Activated B cell treated with CpG ODN at 0.5 μM for 24 hours (primary cell): ENCODE data around the gene PIGS. TPM values are rescaled to one million over a fixed set of nuclear protein-coding genes. Genes with fewer than 3 reads are reported as not detected.

Experiments
- ATAC-seq: fragments of 200-7000 bp; cut with Tn5 transposase; one replicate; pipeline ENCODE4 v1.10.0; 2021; ENCODE audit warnings: low read depth, mild to moderate bottlenecking, moderate library complexity
- CTCF ChIA-PET: fragments of 350-600 bp; sonication (Branson Sonifier 250); formaldehyde crosslinking; loops from one replicate; lab custom pipeline; 2021; ENCODE audit warnings: antibody characterized with exemption; lab: Charles Lee
- POLR2A ChIA-PET: fragments of 350-600 bp; sonication (Branson Sonifier 250); formaldehyde crosslinking; loops from one replicate; lab custom pipeline; 2021; ENCODE audit warnings: antibody characterized with exemption; lab: Charles Lee
- DNase-seq: peaks from one replicate; pipeline ENCODE4 v3.0.0; 2022
- H3K27ac Mint-ChIP-seq: one replicate; pipeline ENCODE4 v1.8.0; 2020; ENCODE audit warnings: mixed read lengths
- H3K27me3 Mint-ChIP-seq: one replicate; pipeline ENCODE4 v1.8.0; 2021; ENCODE audit warnings: mixed read lengths
- H3K36me3 Mint-ChIP-seq: one replicate; pipeline ENCODE4 v1.8.0; 2021; ENCODE audit warnings: low read depth, mixed read lengths
- H3K4me1 Mint-ChIP-seq: one replicate; pipeline ENCODE4 v1.8.0; 2021; ENCODE audit warnings: mixed read lengths
- H3K4me3 Mint-ChIP-seq: one replicate; pipeline ENCODE4 v1.8.0; 2020; ENCODE audit warnings: mild to moderate bottlenecking, mixed read lengths
- H3K9me3 Mint-ChIP-seq: one replicate; pipeline ENCODE4 v1.8.0; 2020; ENCODE audit warnings: mixed read lengths
- intact Hi-C: fragments of 100-400 bp; cut with micrococcal nuclease; formaldehyde crosslinking; loops from one replicate; pipeline ENCODE4 v1.15.1; 2024
- total RNA-seq: library from RNA; stranded (reverse); gene quantifications from 2 replicates; pipeline ENCODE4 v1.2.3, GENCODE V29; 2022
- TF ChIP-seq, protein P1 (sequence below): fragments of 200-600 bp; IDR thresholded peaks from one replicate; pipeline ENCODE4 v1.8.0; 2022; ENCODE audit warnings: antibody characterized with exemption, mild to moderate bottlenecking

The PIGS gene
- total RNA-seq, 1 donor from 2014 or later = 92.2 TPM

DNA sequence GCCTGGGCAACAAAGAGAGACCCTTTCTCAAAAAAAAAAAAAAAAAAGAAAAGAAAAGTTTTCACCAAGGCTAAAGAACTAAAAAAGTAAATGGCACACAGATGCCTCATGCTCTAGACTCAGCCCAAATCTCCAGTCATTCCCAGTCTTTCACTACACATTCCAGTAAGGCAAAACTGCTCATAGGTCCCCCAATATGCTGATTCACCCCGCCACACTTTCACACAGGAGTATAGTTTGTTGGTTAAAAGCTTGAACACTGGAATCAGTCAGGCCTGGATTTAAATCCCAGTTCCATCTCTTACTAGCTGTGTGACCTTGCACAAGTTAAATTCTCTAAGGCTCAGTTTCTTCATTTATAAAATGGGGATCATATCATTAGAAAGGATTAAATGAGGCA, 1.9 kb downstream of the PIGS start:
- ATAC-seq (no peak), DNase-seq (no peak)
- Mint-ChIP-seq H3K9me3 (no peaks in the 10 kb centered on the region), H3K27ac (peak overlapping the region; percentile 7), H3K4me3 (peak overlapping the region; percentile 95), H3K36me3 (peaks cover 32% of the 10 kb centered on the region), H3K27me3 (no peaks in the 10 kb centered on the region), H3K4me1 (peaks cover 70% of the 10 kb centered on the region)
- intact Hi-C loops = no loop called here
- POLR2A ChIA-PET = interaction anchor here (0.7 to 9.2 kb wide), 6 partner anchors 8 to 1344 kb away, joined by 3 to 160 read pairs (median 6); partner anchors contain the start of genes SPAG5 and UNC119
- CTCF ChIA-PET = interaction anchor here (1.3 kb wide), 1 partner anchor 43 kb away, joined by 3 read pairs; no protein-coding TSS in a partner anchor
- TF ChIP-seq, protein P1, sequence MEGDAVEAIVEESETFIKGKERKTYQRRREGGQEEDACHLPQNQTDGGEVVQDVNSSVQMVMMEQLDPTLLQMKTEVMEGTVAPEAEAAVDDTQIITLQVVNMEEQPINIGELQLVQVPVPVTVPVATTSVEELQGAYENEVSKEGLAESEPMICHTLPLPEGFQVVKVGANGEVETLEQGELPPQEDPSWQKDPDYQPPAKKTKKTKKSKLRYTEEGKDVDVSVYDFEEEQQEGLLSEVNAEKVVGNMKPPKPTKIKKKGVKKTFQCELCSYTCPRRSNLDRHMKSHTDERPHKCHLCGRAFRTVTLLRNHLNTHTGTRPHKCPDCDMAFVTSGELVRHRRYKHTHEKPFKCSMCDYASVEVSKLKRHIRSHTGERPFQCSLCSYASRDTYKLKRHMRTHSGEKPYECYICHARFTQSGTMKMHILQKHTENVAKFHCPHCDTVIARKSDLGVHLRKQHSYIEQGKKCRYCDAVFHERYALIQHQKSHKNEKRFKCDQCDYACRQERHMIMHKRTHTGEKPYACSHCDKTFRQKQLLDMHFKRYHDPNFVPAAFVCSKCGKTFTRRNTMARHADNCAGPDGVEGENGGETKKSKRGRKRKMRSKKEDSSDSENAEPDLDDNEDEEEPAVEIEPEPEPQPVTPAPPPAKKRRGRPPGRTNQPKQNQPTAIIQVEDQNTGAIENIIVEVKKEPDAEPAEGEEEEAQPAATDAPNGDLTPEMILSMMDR = no peak

DNA sequence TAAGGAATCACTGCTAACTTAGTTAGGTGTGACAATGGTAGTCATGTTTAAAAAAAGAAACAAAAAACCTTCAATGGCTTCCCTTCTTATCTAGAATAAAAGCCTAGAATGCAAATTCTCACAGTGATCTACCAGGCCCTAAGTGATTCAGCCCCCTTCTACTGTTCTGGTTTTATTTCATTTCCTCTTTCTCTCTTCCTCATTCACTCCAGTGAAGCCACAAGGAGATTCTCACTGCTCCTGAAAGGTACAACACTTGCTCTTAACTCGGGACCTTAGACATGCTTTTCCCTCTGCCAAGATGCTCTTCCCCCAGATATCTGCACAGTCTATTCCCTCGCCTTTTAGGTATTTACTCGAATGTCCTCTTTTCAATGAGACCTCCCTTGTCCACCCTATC, 3.7 kb downstream of the PIGS start:
- ATAC-seq (peak; percentile 53), DNase-seq (no peak)
- ChIA-PET POLR2A (interaction anchor here (0.6 to 9.2 kb wide), 6 partner anchors 18 to 210 kb away, joined by 3 to 160 read pairs (median 6); partner anchors contain the start of genes POLDIP2, SPAG5 and UNC119), CTCF (interaction anchor here (0.8 to 1.0 kb wide), 2 partner anchors 16 to 32 kb away, joined by 3 read pairs; no protein-coding TSS in a partner anchor)
- peak overlapping the region; percentile 90 for H3K27ac Mint-ChIP-seq
- TF ChIP-seq, protein P1 = no peak
- peak overlapping the region; percentile 78 for H3K4me3 Mint-ChIP-seq
- H3K9me3 Mint-ChIP-seq = no peaks in the 10 kb centered on the region
- peaks cover 70% of the 10 kb centered on the region for H3K4me1 Mint-ChIP-seq
- intact Hi-C loops = loop anchor here (1.0 kb wide), 3 partner anchors 9 to 32 kb away; partner anchors contain the start of genes ALDOC, SPAG5 and UNC119
- H3K27me3 Mint-ChIP-seq = no peaks in the 10 kb centered on the region
- H3K36me3 Mint-ChIP-seq = peaks cover 43% of the 10 kb centered on the region

DNA sequence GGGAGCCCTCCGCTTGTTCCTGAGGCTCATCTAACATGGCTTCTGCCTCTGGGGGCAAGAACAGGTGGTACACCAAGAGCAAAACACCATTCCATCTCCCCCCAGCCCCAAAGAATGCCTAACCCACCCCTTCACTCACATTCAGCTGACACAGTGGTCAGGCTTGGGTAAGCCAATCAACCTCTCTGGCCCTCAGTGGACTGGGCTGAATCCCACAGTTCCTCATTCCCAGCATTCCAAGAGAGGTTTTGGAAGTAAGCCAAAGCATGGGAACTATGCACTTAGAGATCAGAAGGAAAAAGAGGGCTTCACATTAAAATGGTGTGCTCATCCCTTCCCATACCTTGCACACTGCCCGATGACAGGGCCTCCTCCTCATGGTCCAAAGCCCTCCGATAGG, 7.8 kb downstream of the PIGS start:
- H3K27ac Mint-ChIP-seq = no peak overlapping the region
- intact Hi-C loops = no loop called here
- TF ChIP-seq, protein P1 = no peak
- ChIA-PET POLR2A (interaction anchor here (9.2 kb wide), 1 partner anchor 13 kb away, joined by 160 read pairs; the partner anchor contains the start of gene UNC119), CTCF (no interaction called here)
- H3K4me3 Mint-ChIP-seq = no peak overlapping the region
- ATAC-seq (no peak), DNase-seq (no peak)
- no peaks in the 10 kb centered on the region for H3K27me3 Mint-ChIP-seq
- no peaks in the 10 kb centered on the region for H3K9me3 Mint-ChIP-seq
- H3K4me1 Mint-ChIP-seq = peaks cover 37% of the 10 kb centered on the region
- H3K36me3 Mint-ChIP-seq = peaks cover 60% of the 10 kb centered on the region

DNA sequence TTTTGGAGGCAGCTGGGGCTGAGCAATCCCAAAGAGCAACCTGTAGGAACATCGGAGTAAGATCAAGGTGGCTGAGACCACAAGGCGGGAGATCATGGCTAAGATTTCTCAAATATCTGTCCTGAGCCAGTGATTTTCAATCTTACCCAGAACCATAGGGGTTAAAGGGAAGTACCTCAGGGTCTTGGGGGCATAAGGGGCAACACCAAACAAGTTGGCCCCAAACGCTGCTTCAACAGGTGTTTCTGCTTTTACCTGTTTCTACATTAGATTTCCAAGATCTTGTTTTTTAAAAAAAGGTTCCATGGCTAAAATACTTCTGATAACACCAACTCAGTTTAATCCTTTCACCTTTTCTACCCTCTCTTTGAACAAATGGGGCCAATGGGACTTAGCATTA, 16.3 kb downstream of the PIGS start:
- Mint-ChIP-seq H3K27me3 (no peaks in the 10 kb centered on the region), H3K4me1 (peaks cover 39% of the 10 kb centered on the region), H3K4me3 (no peak overlapping the region), H3K9me3 (no peaks in the 10 kb centered on the region), H3K36me3 (peaks cover 81% of the 10 kb centered on the region), H3K27ac (no peak overlapping the region)
- TF ChIP-seq, protein P1 = no peak
- ATAC-seq = no peak
- intact Hi-C loops = no loop called here
- ChIA-PET POLR2A (interaction anchor here (1.0 kb wide), 1 partner anchor 16 kb away, joined by 4 read pairs; the partner anchor contains the start of gene PIGS), CTCF (interaction anchor here (1.2 to 2.7 kb wide), 2 partner anchors 54 to 60 kb away, joined by 4 to 13 read pairs; no protein-coding TSS in a partner anchor)
- DNase-seq = no peak

DNA sequence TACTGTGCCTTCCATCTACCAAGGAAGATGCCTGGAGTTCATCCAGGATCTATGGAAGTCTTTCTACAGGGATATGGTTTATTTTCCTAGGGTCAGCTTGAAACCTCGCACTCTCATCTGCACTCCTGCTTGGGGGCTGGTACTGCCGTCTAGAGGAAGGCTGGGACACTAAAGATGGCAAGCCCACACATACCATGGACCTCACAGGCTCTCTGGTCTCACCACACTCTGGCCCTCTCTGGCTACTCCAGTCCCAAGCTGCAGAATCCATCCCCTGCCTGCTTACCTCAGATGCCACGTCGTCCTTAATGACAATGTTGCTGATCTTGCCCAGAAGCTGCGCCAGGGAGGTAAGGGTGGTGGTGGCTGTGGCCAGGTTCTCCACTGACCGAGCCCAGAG, 16.8 kb downstream of the PIGS start:
- no peak for DNase-seq
- TF ChIP-seq, protein P1 = no peak
- H3K27ac Mint-ChIP-seq = no peak overlapping the region
- POLR2A ChIA-PET = interaction anchor here (1.0 kb wide), 2 partner anchors 17 to 46 kb away, joined by 4 read pairs; partner anchors contain the start of gene PIGS
- no peak for ATAC-seq
- peaks cover 44% of the 10 kb centered on the region for H3K4me1 Mint-ChIP-seq
- no peaks in the 10 kb centered on the region for H3K27me3 Mint-ChIP-seq
- intact Hi-C loops = loop anchor here (5.0 kb wide), 2 partner anchors 58 to 398 kb away; partner anchors contain the start of genes PHF12 and RSKR
- H3K4me3 Mint-ChIP-seq = no peak overlapping the region
- no peaks in the 10 kb centered on the region for H3K9me3 Mint-ChIP-seq
- CTCF ChIA-PET = interaction anchor here (0.9 to 2.7 kb wide), 3 partner anchors 54 to 60 kb away, joined by 4 to 13 read pairs (median 5); no protein-coding TSS in a partner anchor
- peaks cover 76% of the 10 kb centered on the region for H3K36me3 Mint-ChIP-seq
